Stimulated activated CD4-positive, alpha-beta T cell treated with anti-CD3 and anti-CD28 coated beads, Interleukin-2, amount 100 ng/mL, for 48 hours (primary cell): ENCODE measurements around the gene FAM171A1.
A peak's percentile ranks its signal among the peaks of the same experiment; 100 is the strongest.
"Not testable (repeated sequence)": the region's sequence is repeated elsewhere in the genome, so short reads cannot be mapped to it uniquely, and the experiment has no call there.

Source experiments
- DNase-seq, 2 donors: peaks; one replicate each; pipeline ENCODE4 v3.0.0-alpha.2; 2020

FAM171A1 gene

DNA sequence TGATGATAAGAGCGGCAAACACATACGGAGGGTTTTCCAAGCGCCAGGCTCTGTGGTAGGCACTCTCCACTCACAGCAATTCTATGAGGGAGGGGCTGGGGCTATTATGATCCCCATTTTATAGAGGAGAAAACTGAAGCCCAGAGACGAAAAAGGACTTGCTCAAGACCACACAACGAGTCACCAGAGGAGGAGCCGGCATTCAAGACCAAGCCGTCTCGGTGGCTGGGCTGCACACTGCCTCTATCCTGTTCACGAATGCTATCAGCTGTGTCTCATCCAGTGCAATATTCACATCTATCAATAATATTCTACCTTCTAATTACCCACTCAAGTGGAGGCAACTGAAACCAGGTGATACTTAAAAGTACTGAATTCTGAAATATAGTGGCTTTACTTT lies 134.7 kb downstream of the FAM171A1 start:
- DNase-seq: no peak

DNA sequence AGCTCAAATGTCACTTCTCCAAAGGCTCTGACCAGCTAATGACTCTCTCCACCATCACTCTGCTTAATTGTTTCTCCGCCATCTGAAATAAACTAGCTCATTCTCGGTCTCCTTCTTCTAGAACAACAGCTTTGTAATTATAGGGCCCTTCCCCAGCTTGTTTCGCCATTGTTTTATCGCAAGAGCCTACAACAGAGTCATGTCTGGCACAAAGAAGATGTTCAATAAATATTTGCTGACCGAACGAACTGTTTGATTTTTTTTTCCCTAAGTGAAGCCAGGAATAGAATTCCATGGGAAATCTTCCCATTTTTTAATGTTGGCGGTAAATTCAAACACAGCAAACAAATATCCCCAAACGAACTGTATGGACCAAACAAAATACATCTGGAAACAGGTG lies 138.8 kb downstream of the FAM171A1 start:
- DNase-seq: no peak

DNA sequence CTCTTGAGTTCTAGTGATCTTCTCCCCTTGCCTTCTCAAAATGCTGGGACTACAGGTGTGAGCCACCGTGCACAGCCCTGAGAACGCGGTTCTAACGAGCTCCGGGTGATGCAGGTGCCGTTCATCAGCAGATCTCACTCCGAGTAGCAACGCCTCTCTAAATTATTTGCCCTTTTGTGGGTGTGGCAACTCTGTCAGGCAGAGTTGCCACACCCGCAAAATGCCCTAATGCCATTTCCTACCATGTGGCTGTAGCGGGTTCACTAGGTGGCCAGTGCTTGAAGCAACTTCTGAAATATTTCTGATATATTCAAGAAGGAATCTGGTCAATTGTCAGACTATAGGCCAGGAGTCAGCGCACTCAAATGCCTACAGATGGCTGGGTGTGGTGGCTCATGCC lies 139.7 kb downstream of the FAM171A1 start:
- DNase-seq: no peak

DNA sequence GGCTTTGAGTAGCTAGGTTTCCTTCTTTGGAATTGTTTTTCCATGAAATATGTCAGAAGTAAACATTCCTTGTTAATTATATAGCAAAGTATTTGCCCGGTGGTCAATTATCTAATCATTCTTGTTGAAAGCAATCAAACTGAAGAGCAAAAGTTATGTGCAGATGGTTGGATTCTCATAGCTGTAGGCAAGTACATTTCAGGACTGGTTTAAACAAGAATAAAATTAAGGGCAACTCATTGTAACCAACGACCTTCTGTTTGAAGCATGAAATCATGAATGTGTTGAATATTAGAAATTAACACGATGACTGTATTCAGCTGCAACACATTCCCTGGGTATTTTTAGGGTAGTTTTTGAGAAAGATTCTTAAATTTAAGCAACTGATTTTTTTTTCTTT lies 140.8 kb downstream of the FAM171A1 start:
- DNase-seq: no peak

DNA sequence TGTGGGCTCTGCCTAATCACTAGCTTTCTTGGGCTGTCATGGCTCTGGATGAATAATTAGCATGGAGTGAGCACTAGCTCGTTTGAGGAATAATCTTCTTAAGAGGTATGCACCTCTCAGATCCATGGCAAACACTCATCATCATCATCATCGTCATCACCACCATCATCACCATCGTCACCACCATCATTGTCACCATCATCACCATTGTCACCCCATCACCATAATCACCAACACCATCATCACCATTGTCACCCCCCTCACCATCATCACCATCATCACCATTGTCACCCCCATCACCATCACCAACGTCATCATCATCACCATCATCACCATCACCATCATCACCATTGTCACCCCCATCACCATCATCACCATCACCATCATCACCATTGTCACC lies 141.8 kb downstream of the FAM171A1 start:
- no peak for DNase-seq

DNA sequence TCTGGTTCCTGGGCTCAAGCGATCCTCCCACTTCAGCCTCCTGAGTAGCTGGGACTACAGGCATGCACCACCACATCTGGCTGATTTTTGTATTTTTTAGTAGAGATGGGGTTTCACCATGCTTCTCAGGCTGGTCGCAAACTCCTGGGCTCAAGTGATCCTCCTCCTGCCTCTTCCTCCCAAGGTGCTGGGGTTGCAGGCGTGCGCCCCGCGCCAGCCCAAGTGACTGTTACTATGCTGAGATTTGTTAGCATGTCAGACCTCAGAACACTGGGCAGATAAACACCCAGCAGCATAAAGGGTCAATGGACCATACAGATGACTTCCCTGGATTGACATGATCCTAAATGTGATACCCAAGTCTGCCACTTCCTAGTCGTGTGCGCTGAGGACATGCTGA lies 142.7 kb downstream of the FAM171A1 start:
- DNase-seq: no peak

DNA sequence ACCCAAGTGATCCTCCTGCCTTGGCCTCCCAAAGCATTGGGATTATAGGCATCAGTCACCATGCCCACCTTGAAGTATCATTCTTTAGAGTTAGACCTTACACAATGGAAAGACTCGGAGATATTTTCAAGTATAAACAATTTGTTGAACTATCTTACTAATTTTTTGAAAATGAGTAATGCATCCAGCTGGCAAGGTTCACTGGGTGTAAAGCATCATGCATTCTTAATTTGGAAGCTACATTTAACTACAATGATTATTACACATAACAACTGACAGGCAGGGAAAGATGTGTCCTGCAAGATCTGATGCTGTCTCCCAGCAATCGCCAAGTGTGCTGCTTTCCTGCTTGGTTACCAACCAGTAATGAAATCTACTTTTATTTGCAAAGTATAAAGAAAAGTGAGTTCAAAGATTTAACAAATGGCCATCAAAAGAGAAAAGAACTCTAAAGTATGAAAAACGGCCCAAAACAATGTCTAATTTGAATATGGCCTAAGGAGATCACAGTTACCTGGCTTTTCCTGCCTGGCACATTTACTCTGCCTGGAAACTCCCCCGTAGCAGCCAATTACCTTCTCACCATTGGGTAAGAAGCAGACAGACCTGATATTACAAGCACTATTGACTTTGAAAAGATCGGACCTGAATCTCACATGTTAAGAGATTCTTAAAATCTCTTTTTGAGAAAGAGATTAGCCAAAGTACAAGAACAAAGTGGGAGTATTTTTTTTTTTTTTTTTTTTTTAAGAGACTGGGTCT lies 143.3 kb downstream of the FAM171A1 start:
- DNase-seq: no peak

DNA sequence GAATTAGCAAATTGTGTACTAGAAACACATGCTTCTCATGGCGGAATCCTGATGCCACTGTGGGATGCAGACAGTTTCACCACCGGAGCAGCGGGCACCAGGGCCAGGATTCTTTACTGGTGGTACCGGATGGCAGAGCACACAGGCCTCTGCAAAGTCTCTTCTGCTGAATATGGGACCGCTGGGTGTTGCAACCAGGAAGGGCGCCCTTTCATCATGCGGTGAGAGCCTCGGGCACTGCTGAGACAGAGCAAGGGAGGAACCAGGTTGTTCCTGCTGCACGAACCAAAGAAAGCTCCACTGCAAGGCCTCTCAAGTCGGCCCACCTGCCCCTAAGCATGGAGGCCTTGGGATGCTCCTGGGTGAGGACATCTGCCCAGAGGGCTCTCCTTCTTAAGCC lies 145.6 kb downstream of the FAM171A1 start:
- no peak for DNase-seq

DNA sequence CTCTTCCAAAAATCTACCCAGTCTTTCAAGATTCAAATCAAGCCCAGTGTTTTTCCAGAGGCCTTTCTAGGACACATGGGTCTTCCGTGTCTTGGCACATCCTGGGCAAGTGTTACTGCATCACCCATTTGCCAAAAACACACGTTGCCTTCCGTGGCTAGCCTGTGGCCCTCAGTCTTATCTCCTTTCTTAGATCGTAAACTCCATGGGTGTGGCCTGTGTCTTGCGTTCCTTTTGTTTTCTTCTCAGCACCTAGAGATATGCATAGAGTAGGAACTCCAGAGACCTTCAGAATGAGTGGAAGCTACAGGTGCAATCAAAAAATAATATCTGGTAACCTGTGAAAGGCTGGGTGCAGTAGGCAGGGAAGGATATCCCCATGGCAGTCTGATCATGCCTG lies 146.1 kb downstream of the FAM171A1 start:
- no peak for DNase-seq

DNA sequence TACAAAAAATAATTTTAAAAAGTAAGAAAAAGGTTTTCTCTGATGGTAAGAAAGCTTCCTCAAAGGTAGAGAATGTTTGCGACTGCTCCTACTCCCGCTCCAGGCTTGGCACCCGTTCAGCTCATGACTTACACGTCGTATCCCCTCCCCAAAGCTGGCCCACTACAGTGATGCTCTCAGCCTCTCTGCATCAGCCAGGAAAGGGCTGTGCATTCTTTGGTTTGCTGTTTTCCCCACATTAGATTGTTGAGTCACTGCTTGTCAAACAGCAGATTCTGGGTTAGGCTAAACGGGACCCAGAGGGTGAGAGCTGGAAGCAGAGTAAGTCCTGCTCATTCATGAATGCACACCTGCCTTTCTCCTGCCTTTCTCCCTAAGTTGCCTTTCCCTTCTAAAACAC lies 147.9 kb downstream of the FAM171A1 start:
- no peak for DNase-seq

DNA sequence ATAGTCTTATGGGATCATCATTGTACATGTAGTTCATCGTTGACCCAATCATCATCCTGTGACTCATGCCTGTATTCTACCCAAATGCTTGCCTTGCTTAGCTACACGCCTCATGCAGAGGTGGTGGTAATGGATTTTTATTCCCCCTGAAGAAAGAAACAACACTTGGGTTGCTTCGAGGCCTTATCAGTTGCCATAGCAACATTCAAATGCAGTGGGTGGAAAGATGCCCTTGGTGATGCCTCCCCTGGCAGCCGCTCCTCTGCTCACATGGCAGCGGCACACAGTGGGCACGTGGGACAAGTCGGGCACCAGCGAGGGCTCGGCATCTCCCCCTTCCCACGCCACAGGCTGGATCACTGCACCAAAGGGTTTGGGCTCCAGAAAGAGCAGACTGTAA lies 148.6 kb downstream of the FAM171A1 start:
- no peak for DNase-seq

DNA sequence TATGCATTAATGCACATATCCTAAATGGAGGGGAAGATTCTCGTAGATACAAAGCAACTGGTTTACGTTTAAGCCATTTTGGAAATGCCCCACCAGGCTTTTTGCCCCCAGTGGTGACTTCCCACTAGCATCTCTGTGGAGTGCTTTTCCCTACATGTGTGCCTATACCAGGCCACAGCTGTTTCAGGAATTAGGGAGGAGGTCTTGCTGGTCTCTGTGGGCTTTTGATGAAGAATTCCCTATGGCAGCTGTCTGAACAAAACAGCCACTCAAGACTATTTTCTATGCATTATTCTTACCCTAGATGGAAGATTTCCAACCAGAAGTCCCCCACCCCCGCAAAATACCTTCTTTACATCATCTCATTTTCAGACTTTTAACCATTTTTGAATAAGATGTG lies 150.6 kb downstream of the FAM171A1 start:
- no peak for DNase-seq

DNA sequence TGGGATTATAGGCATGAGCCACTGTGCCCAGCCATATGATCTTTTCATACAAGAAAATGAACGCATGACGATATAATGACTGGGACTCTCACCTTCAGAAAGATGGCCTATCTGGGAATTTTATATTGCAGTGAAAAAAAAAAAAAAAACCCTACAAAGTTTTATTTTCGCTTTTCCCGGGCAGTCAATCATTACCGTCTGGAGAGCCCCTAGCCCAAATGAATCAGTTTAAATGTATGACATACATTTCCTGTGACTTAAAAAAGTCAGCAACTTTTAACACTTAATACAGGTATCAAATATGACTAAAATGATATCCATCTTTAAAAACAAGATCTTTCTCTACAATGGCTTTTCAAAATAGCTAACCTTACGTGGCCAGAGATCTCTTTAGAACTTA lies 154.4 kb downstream of the FAM171A1 start:
- no peak for DNase-seq

DNA sequence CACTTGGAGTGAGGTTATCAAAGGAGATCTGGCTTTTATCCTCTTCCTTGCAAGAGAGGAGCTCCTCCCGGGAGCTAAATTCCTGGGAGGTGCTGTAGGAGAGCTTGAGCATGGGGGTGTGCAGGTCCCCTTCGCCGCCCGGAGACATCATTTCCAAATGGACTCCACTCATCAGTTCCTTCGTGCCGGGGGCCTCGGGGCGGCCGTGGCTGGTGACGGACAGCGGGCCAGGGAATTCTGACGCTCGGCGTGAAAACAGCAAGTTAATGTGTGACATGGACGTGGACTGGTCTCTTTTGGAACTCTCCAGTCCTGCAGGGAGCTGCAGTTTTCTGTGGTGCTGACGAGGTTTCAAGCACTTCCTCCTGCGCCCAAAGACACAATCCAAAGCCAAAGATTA lies 156.9 kb downstream of the FAM171A1 start:
- DNase-seq: no peak

DNA sequence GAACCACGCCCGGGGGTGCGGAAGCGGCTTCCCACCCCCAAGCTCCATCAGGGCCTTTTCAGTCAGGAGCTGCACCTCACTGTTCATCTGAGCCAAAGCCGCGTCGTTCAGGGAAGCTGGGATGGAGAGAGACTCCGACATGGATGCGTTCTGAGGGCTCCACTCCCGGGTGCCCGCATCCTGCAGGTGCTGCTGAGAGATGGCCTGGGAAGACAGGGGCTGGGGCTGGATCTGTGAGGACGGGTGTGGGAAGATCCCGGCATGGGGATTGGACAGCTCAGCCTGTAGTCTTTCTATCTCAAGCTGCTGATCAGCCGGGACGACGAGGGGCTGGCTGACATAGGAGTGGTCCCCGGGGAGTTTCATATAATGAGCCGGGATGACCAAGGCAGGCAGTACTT lies 157.6 kb downstream of the FAM171A1 start:
- DNase-seq: no peak

DNA sequence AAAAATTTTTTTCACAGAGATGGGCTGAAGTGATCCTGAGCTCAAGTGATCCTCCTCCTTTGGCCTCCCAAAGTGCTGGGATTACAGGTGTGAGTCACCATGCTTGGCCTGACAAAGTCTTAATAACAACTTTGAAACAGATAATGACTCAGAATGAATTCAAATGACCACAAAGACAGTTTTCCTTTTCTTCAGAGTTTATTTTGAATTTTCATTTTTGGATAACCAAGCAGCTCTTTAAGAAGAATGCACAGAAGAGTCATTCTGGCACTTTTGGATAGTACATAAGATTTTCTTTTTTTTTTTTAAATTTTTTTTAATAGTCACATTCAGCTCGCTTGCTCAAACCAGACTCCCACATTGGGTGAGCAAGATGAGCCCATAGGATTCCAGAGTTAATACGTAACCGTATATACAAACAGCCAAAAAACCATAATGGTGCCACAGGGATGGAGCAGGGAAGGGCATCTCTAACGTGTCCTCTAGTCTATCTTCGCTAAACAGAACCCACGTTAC lies 159.6 kb downstream of the FAM171A1 start:
- DNase-seq: no peak

DNA sequence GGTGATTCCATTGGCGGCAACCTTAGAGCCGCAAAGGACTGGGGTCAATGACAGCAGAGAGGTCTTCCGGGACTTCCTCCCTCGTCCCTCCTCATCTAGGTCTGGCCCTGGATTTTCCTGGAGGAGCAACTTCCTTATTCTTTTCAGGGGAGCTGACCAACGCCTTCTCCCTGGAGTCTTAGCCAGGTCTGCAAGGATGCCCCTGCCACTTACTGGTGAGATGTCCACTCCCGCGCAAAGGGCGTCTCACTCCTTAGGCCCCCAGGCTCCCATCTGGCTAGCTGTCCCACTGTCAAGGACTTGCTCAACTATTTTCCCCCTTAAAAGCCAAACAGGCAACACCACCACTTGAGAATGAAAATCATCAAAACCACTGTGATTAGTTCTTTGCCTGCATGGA lies 160.6 kb downstream of the FAM171A1 start:
- DNase-seq: no peak

DNA sequence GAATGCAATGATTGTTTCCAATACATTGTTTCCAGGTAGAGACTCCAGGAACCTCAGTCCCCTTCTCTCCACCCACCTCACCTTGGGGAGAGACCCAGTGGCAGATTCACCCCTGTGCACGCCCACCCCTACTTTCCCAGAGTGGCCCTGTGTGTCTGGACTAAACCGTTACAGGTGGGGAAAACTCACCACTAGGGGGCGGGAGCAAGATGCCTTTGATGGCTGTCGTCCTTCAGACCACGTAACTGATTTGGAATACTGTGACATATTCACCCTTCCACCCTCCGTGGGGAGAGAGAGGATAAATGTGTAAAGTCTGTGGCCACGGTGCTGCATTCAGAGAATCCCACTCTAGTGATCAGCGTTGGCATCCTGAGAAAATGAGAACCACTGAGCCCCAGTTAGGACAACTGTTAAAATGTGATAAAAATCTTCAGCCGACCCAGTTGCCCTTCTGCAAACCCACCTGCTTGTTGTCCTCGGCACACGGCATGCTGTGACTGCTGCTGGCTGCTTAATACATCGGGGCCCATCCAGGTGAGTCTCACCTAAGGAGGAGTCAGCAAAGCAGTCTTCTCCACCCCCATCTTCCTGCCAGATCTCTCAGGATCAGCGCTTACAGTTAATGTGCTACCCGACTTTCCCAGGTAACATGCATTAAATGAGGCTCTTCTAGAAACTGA lies 161.1 kb downstream of the FAM171A1 start:
- peak; percentile 84 to 85 for DNase-seq

DNA sequence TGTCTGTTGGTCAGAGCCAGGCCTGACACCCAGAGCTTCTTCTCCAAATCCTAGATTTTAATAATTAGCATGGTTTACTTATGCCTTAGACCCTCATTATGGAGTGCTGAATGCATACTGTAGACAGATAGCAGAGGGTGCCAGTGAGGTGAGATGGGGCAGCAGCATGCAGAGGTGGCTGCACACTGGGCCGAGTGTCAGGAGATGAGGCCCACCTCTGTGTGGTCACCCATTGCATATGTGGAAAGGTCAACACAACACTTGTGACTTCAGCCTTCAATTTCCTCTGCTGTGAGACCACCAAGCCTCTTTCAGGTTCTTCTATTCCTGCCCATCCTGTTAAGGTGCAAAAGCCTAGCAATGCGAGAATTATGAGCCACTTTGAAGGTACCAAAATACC lies 162.9 kb downstream of the FAM171A1 start:
- DNase-seq: no peak

DNA sequence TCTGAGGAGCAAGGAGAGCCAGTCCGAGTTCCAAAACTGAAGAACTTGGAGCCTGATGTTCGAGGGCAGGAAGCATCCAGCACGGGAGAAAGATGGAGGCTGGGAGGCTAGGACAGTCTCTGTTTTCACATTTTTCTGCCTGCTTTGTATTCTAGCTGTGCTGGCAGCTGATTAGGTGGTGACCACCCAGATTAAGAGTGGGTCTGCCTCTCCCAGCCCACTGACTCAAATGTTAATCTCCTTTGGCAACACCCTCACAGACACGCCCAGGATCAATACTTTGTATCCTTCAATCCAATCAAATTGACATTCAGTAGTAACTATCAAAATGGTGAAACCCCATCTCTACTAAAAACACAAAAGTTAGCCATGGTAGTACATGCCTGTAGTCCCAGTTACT lies 163.7 kb downstream of the FAM171A1 start:
- DNase-seq: not testable (repeated sequence)

DNA sequence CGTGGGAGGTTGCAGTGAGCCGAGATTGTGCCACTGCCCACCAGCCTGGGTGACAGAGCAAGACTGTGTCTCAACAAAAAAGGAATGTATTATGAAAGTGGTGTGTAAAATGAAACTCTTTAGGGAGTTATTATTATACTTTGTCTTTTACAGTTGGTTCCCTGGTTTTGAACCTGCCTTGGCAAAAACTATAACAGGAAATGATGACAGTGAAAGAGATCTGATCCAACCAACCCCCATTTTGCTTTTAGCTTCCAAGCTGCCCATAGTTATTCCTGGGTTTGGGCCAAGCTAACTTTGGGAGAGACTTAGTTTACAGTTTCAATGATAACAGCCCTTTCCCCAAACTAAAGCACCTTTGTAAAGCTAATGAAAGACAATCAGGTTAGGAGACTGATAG lies 168.4 kb downstream of the FAM171A1 start:
- DNase-seq: no peak

DNA sequence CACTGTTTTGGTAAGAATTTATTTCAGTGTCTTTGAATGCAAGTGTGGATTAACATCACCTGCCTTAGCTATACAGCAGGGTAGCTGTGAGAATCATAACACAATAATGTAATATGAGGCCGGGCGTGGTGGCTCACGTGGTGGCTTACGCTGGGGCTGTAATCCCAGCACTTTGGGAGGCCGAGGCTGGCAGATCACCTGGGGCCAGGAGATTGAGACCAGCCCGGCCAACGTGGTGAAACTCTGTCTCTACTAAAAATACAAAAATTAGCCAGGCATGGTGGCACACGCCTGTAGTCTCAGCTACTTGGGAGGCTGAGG lies 168.8 kb downstream of the FAM171A1 start:
- DNase-seq: not testable (repeated sequence)

DNA sequence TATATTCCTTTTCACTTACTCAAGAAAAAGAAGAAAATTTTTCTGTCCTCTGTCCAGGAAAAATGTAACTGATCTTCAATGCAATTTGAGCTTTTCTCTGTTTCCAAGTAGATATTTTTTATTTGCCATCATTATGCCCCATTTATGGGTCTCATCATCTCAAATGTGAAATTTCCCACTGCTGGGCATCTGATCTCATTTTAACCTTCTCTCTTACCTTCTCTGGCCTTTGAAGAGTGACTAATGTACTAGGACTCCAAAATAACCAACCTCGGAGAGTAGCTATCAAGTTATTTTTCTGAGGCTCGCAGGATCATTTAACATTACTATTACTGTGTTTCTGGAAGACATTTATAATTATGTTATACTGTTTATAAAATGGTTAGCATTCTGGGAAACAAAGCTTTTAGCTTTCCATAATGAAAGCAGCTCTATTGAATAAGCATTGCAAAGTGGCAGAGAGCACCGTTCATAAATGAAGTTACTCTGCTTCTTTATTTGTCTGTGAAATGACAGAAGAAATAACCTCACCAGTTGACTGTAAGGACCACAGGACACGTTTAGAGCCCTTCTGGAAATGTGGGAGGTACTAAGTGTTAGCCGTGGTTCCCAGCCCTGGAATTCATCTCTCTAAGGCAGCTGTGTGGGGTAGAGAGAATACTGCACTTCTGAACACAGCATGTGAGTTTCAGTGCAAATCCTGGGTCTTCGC lies 169.3 kb downstream of the FAM171A1 start:
- no peak for DNase-seq

DNA sequence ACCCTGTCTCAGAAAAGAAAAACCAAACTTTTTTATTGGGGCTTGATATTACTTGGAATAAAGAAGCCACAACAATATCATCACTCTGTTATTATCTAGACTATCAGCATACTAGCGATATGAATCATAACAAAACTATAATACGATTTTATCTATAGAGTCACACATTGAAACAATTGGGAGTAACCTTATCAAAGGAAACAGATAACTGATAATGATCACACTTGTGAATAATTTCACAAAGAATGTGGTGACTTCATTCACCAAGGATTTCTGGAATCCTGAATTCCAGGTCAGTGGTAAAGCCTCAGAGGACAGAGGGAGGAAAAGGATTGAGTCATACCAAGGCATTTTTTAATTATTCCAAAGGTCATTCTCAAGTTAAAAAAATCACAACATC lies 170.5 kb downstream of the FAM171A1 start:
- no peak for DNase-seq
